ENCODE results near the gene GINS3. TPM values are rescaled to one million over a fixed set of nuclear protein-coding genes. Genes with fewer than 3 reads are reported as not detected.

GINS3 gene
- total RNA-seq, 4 donors from 2014 or later, result 1.5 to 5.8 (median 3.4) TPM

DNA sequence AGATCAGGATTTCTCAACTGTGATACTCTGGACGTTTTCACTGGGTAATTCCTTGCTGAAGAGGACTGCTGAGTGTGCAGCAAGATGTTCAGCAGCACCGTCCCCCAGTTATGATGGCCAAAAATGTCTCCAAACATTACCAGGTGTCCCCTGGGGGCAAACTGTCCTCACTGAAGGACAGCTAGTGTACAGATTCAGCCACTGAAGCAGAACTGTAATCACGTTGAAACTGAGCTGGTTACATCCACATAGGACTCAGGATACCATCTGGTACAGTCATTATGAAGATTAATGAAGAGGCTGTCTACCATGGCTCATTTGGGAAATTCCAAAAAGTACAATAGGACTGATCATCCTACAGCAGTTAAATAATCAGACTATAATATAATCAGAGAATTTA, 43.3 kb upstream of the GINS3 start:
- intact Hi-C loops (cut with DNase I), result no loop called here
- Histone ChIP-seq H3K27ac (no peak overlapping the region), H3K9me3 (no peaks in the 10 kb centered on the region), H3K36me3 (no peaks in the 10 kb centered on the region), H3K27me3 (no peaks in the 10 kb centered on the region), H3K4me1 (no peaks in the 10 kb centered on the region), H3K4me3 (replicated peaks in 1 of 3) (no peak overlapping the region)
- TF ChIP-seq, protein P1, sequence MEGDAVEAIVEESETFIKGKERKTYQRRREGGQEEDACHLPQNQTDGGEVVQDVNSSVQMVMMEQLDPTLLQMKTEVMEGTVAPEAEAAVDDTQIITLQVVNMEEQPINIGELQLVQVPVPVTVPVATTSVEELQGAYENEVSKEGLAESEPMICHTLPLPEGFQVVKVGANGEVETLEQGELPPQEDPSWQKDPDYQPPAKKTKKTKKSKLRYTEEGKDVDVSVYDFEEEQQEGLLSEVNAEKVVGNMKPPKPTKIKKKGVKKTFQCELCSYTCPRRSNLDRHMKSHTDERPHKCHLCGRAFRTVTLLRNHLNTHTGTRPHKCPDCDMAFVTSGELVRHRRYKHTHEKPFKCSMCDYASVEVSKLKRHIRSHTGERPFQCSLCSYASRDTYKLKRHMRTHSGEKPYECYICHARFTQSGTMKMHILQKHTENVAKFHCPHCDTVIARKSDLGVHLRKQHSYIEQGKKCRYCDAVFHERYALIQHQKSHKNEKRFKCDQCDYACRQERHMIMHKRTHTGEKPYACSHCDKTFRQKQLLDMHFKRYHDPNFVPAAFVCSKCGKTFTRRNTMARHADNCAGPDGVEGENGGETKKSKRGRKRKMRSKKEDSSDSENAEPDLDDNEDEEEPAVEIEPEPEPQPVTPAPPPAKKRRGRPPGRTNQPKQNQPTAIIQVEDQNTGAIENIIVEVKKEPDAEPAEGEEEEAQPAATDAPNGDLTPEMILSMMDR (IDR thresholded peaks at IDR 0.05), result no peak
- TF ChIP-seq POLR2A (IDR thresholded peaks at IDR 0.05), result no peak
- no peak for DNase-seq
- WGBS, 2 donors, result 23 to 27% methylated on average over 3 of the region's 3 CpGs

DNA sequence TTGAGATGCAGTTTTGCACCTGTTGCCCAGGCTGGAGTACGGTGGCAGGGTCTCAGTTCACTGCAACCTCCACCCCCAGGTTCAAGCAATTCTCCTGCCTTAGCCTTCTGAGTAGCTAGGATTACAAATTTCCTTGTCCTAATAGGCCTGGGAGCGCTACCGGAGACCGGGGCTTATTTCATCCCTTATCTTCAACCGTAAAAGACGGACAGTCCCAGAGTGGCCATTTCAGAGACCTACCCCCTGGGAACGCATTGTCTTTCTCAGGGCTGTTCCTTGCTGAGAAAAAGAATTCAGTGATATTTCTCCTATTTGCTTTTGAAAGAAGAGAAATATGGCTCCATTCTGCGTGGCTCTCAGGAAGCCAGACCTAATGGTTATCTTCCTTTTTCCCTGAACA, 39.6 kb upstream of the GINS3 start:
- WGBS, 2 donors, result 88 to 89% methylated on average over 8 of the region's 8 CpGs
- Histone ChIP-seq H3K27ac (no peak overlapping the region), H3K9me3 (no peaks in the 10 kb centered on the region), H3K27me3 (no peaks in the 10 kb centered on the region), H3K36me3 (no peaks in the 10 kb centered on the region), H3K4me1 (no peaks in the 10 kb centered on the region), H3K4me3 (replicated peaks in 1 of 3) (no peak overlapping the region)
- DNase-seq, result no peak
- intact Hi-C loops (cut with DNase I), result no loop called here
- TF ChIP-seq, protein P1 (IDR thresholded peaks at IDR 0.05), result no peak
- no peak for TF ChIP-seq POLR2A (IDR thresholded peaks at IDR 0.05)

DNA sequence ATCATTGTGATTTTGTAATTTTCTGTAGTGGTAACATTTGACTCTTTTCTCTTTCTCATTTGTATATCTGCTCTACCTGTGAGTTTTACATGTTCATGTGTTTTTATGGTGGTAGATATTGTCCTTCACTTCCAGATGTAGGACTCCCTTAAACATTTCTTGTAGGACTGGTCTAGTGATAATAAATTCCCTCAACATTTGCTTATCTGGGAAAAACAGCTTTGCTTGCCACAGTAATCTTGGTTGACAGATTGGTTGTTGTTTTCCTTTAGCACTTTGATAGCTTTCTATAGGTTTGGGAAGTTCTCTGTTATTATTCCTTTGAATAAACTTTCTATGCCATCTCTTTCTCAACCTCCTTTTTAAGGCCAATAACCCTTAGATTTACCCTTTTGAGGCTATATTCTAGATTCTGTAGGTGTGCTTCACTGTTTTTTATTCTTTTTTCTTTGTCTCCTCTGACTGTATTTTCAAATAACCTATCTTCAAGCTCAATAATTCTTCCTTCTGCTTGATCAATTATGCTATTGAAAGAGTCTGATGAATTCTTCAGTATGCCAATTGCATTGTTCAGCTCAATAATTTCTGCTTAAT, 32.1 kb upstream of the GINS3 start:
- TF ChIP-seq, protein P1 (IDR thresholded peaks at IDR 0.05), result no peak
- no peak for TF ChIP-seq POLR2A (IDR thresholded peaks at IDR 0.05)
- intact Hi-C loops (cut with DNase I), result no loop called here
- DNase-seq, result no peak
- H3K4me1 ChIP-seq, result no peaks in the 10 kb centered on the region
- no peaks in the 10 kb centered on the region for H3K36me3 ChIP-seq
- no peak overlapping the region for H3K27ac ChIP-seq
- H3K4me3 ChIP-seq (replicated peaks in 1 of 3), result no peak overlapping the region
- H3K27me3 ChIP-seq, result no peaks in the 10 kb centered on the region
- no peaks in the 10 kb centered on the region for H3K9me3 ChIP-seq

DNA sequence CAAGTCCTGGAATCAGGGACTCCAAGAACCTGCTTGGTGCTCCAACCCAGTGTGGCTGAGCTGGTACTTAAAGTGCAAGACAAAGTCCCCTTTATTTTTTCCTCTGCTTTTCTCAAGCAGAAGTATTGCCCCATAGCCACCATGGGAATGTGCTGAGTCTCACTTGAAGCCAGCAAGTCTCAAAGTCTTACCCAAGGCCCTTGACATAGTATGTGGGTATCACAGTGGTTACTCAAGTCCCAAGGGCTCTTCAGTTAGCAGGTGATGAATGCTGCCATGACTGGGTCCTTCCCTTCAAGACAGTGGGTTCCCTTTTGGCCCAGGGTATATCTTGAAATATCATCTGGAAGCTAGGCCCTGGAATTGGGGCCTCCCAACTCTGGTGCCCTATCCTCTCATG, 30.5 kb upstream of the GINS3 start:
- H3K9me3 ChIP-seq, result no peaks in the 10 kb centered on the region
- TF ChIP-seq POLR2A (IDR thresholded peaks at IDR 0.05), result no peak
- TF ChIP-seq, protein P1 (IDR thresholded peaks at IDR 0.05), result no peak

DNA sequence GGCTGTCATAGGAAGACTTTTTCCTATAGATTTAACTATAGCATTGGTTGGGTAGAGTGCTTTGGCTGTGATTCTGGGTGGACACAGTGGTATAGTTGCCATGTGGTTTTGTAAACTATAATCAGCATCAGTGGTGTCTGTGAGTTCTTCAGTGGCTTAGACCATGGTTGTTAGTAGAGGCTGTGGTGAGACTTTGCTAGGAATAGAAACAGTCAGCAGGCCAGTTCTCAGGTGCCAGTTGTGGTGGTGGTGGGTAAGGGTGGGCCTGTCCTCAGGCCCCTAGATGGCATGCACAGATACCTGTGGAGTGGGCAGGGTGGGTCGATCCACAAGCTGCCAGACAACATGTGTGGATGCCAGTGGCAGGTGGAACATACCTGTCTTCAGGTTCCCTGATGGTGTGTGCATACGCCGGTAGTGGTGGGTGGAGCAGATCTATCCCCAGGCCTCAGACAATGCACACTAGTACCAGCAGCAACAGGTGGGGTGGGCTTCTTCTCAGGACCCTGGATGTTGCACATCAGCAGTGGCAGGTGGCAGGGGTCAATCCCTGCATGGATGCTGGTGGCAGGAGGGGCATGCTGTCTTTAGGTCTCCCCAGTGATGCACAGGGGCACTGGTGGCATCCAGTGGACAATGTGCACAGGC, 28.4 kb upstream of the GINS3 start:
- DNase-seq, result no peak
- Histone ChIP-seq H3K4me1 (no peaks in the 10 kb centered on the region), H3K27me3 (no peaks in the 10 kb centered on the region), H3K9me3 (no peaks in the 10 kb centered on the region), H3K36me3 (no peaks in the 10 kb centered on the region), H3K4me3 (replicated peaks in 1 of 3) (no peak overlapping the region), H3K27ac (no peak overlapping the region)
- 93% methylated on average over 3 of the region's 3 CpGs for WGBS, 2 donors
- TF ChIP-seq, protein P1 (IDR thresholded peaks at IDR 0.05), result no peak
- no peak for TF ChIP-seq POLR2A (IDR thresholded peaks at IDR 0.05)
- intact Hi-C loops (cut with DNase I), result no loop called here

More for the DNA sequence above, 30.5 kb upstream of the GINS3 start:
- intact Hi-C loops (cut with DNase I), result no loop called here
- Histone ChIP-seq H3K4me3 (replicated peaks in 1 of 3) (no peak overlapping the region), H3K4me1 (no peaks in the 10 kb centered on the region), H3K36me3 (no peaks in the 10 kb centered on the region), H3K27me3 (no peaks in the 10 kb centered on the region), H3K27ac (no peak overlapping the region)
- no peak for DNase-seq
